CD4-positive, alpha-beta T cell (primary cell): Measurements from ENCODE around the gene SNED1. TPM values are rescaled to one million over a fixed set of nuclear protein-coding genes. Genes with fewer than 3 reads are reported as not detected.

ENCODE experiments used
- ATAC-seq: fragments of 200-7000 bp; cut with Tn5 transposase; one replicate; pipeline ENCODE4 v1.10.0; 2022; ENCODE audit warnings: mild to moderate bottlenecking; ENCODE audit not compliant: poor library complexity
- CTCF ChIA-PET: fragments of 350-600 bp; sonication (Branson Sonifier 250); formaldehyde crosslinking; loops from one replicate; lab custom pipeline; 2021; ENCODE audit warnings: antibody characterized with exemption, inconsistent platforms; lab: Charles Lee
- POLR2A ChIA-PET: fragments of 350-600 bp; sonication (Branson Sonifier 250); formaldehyde crosslinking; loops from one replicate; lab custom pipeline; 2021; ENCODE audit warnings: antibody characterized with exemption, inconsistent platforms; lab: Charles Lee
- DNase-seq, 14 experiments: peaks; one replicate each; pipeline ENCODE4 v3.0.0-alpha.2; 2013 to 2020; ENCODE audit warnings: mixed read lengths in 2 of 14
- H3K27ac ChIP-seq, 2 donors: one replicate each; pipeline versions ENCODE4 v1.5.1 to v1.7.0; 2013; ENCODE audit warnings: low read length in 2 of 2, low read depth in 1 of 2, mild to moderate bottlenecking in 1 of 2
- H3K27me3 ChIP-seq, 2 experiments: 1 replicate in 1 of 2; 2 replicates in 1 of 2; pipeline versions ENCODE4 v1.6.1 to v1.7.0; 2013; ENCODE audit warnings: low read length in 2 of 2, control low read depth in 1 of 2, mild to moderate bottlenecking in 1 of 2, moderate library complexity in 1 of 2; ENCODE audit not compliant: insufficient read depth in 2 of 2, control insufficient read depth in 1 of 2
- H3K36me3 ChIP-seq: one replicate; pipeline ENCODE4 v1.6.1; 2013; ENCODE audit warnings: low read length, control low read depth; ENCODE audit not compliant: insufficient read depth
- H3K4me1 ChIP-seq: one replicate; pipeline ENCODE4 v1.6.1; 2013; ENCODE audit warnings: low read length, control low read depth; ENCODE audit not compliant: insufficient read depth
- H3K4me3 ChIP-seq: one replicate; pipeline ENCODE4 v1.5.1; 2013; ENCODE audit warnings: mild to moderate bottlenecking, low read length, moderate library complexity
- H3K9me3 ChIP-seq, 2 experiments: 1 replicate in 1 of 2; 2 replicates in 1 of 2; pipeline versions ENCODE4 v1.6.1 to v1.7.0; 2013; ENCODE audit warnings: low read length in 2 of 2, mild to moderate bottlenecking in 2 of 2, control low read depth in 1 of 2, moderate library complexity in 1 of 2; ENCODE audit not compliant: control insufficient read depth in 1 of 2, insufficient read depth in 1 of 2
- H3K27ac Mint-ChIP-seq: one replicate; pipeline ENCODE4 v1.8.0; 2020; ENCODE audit warnings: mixed read lengths
- H3K27me3 Mint-ChIP-seq: one replicate; pipeline ENCODE4 v1.8.0; 2021; ENCODE audit warnings: mixed read lengths
- H3K36me3 Mint-ChIP-seq: one replicate; pipeline ENCODE4 v1.8.0; 2021; ENCODE audit warnings: low read depth, mixed read lengths
- H3K4me1 Mint-ChIP-seq: one replicate; pipeline ENCODE4 v1.8.0; 2021; ENCODE audit warnings: low read depth, mixed read lengths
- H3K4me3 Mint-ChIP-seq: one replicate; pipeline ENCODE4 v1.8.0; 2020; ENCODE audit warnings: mild to moderate bottlenecking, mixed read lengths
- H3K9me3 Mint-ChIP-seq: one replicate; pipeline ENCODE4 v1.8.0; 2020; ENCODE audit warnings: mixed read lengths
- CTCF ChIP-seq: fragments of 200-600 bp; IDR thresholded peaks from one replicate; pipeline ENCODE4 v1.8.0; 2022; ENCODE audit warnings: antibody characterized with exemption, mild to moderate bottlenecking
- intact Hi-C, 2 experiments: fragments of 100-400 bp; cut with DNase I in 1 of 2; cut with micrococcal nuclease in 1 of 2; formaldehyde crosslinking; loops; one replicate each; pipeline versions ENCODE4 v1.15.1 to v1.9.0; 2023 to 2025; cut with DNase I, micrococcal nuclease
- total RNA-seq, 174 experiments: library from RNA in 2 of 174; stranded (reverse) in 2 of 174; gene quantifications; one replicate each; pipeline ENCODE4 v1.2.3 and lab custom pipeline; 2021 to 2026

The SNED1 gene
- total RNA-seq, 2 experiments from 2014 or later = 42.0 to 42.7 TPM

DNA sequence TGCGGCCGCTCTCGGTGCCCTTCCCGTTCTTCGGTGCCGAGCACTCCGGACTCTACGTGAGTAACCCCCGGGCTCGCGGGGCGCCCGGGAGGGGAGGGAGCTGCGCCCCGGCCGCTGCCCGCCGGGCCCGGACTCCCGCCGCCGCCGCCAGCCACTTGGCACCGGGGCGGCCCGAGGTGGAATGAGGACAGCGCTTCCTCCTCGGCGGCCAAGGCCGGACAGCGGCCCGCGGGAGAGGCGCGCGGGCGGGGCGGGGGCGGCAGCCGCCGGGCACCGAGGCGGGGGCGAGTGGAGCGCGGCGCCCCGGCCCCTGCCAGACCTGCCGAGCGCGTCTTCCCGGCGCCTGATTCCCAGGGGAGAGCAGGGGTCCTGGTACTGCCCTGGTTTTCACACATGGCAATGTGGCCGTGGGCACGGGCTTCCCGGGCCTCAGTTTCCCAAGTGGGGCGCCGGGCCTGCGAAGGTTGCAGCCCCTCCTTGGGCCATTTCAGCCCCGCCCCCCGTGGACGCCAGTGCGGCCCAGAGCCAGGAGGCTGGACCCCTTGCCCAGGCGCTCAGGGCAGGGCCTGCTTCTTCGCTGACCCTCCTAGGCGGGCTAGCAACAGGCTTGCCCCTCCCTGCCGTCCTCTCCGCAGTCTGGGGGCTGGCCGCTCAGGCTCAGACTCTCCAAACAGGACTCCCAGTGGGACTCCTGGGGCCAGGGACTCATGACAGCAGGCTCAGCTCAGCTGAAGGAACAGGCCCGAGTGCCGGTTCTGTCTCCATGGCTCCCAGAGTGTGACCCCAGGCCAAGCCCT is 775 bp downstream of the SNED1 start:
- POLR2A ChIA-PET = no interaction called here
- Mint-ChIP-seq H3K27ac (peak overlapping the region; percentile 66), H3K9me3 (peaks cover 5% of the 10 kb centered on the region), H3K4me3 (peak overlapping the region; percentile 80), H3K4me1 (peaks cover 18% of the 10 kb centered on the region), H3K36me3 (peaks cover 18% of the 10 kb centered on the region), H3K27me3 (peaks cover 34% of the 10 kb centered on the region)
- ATAC-seq = no peak
- no peak overlapping the region for H3K27ac ChIP-seq
- CTCF ChIA-PET = no interaction called here
- no peaks in the 10 kb centered on the region for H3K36me3 ChIP-seq
- H3K9me3 ChIP-seq = peaks cover 7 to 24% of the 10 kb centered on the region in 2 experiments
- H3K4me3 ChIP-seq = peak overlapping the region; percentile 47
- peaks cover 0 to 24% of the 10 kb centered on the region in 2 experiments for H3K27me3 ChIP-seq
- no peak for TF ChIP-seq CTCF
- H3K4me1 ChIP-seq = peaks cover 9% of the 10 kb centered on the region
- peak in 1 of 14 experiments; percentile 8 for DNase-seq
- intact Hi-C loops = loop anchor here in 1 of 2 experiments (10.0 kb wide), 1 partner anchor 46 kb away; no protein-coding TSS in a partner anchor

DNA sequence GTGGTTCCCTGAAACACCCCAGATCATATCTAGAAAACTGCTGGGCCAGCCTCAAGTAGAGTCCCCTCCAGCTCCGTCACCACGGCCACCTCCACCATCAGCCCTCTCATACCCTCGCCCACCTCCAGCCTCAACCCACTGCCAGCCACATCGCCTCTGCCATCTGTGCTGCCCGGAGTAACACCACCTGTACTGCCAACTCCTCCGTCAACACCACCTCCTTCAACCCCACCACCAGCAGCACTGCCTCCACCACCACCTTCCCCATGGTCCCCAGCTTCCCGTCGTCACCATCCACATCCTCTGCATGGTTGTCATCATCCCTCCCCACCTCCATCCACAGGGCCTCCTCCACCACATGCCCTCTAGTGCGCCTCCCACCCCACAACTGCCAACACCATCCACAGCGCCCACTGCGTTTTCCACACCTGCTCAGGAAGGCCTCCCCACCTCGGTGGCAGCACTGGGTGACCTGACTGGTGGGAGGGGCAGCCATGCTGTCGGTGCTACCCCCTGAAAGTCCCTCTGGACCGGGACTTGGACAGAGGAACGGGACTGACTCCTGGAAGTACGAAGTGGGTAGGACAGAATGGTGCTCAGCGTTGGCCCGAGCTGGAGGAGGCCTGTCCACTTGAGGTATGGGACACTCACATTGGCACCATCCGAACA is 1.6 kb downstream of the SNED1 start:
- Histone ChIP-seq H3K27ac (no peak overlapping the region), H3K4me3 (peak overlapping the region; percentile 47), H3K4me1 (peaks cover 9% of the 10 kb centered on the region), H3K27me3 (peaks cover 0 to 24% of the 10 kb centered on the region in 2 experiments), H3K36me3 (no peaks in the 10 kb centered on the region), H3K9me3 (peaks cover 14 to 29% of the 10 kb centered on the region in 2 experiments)
- POLR2A ChIA-PET = no interaction called here
- H3K27me3 Mint-ChIP-seq = peaks cover 30% of the 10 kb centered on the region
- peaks cover 5% of the 10 kb centered on the region for H3K9me3 Mint-ChIP-seq
- no peak for ATAC-seq
- peak overlapping the region; percentile 80 for H3K4me3 Mint-ChIP-seq
- peak overlapping the region; percentile 66 for H3K27ac Mint-ChIP-seq
- no peak for TF ChIP-seq CTCF
- DNase-seq = peak in 2 of 14 experiments; percentile 5 to 29
- CTCF ChIA-PET = no interaction called here
- intact Hi-C loops = loop anchor here in 1 of 2 experiments (10.0 kb wide), 1 partner anchor 45 kb away; no protein-coding TSS in a partner anchor
- H3K36me3 Mint-ChIP-seq = peaks cover 18% of the 10 kb centered on the region
- peaks cover 18% of the 10 kb centered on the region for H3K4me1 Mint-ChIP-seq

DNA sequence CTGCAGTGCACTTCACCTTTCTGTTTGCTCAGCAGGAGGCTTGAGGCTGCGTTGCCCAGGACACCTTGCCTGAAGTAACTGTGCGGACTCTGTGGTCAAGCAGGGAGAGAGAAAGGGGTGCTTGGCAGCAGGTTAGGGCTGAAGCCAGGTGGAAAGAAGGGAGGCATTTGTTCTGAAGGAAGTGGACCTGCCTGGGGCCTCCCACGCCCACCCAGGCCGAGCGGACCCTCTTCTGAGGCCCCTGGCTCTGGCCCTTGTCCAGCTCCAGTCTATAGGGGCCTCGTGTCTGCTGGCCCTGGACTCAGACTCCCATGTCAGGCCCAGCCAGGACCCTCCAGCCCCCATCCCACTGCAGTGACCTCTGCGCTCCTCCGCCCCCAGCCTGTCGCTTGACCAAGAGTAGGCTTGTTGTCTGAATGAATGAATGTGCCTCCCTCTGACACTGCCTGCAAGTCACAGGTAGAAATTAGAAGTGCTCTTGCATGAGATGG is 2.5 kb downstream of the SNED1 start:
- H3K36me3 ChIP-seq = no peaks in the 10 kb centered on the region
- peaks cover 18% of the 10 kb centered on the region for H3K4me1 Mint-ChIP-seq
- no peak overlapping the region for H3K27ac ChIP-seq
- intact Hi-C loops = no loop called here
- peaks cover 9% of the 10 kb centered on the region for H3K4me1 ChIP-seq
- H3K27me3 Mint-ChIP-seq = peaks cover 29% of the 10 kb centered on the region
- ChIA-PET POLR2A (no interaction called here), CTCF (interaction anchor here (0.7 kb wide), 1 partner anchor 201 kb away, joined by 3 read pairs; no protein-coding TSS in a partner anchor)
- peaks cover 21 to 30% of the 10 kb centered on the region in 2 experiments for H3K9me3 ChIP-seq
- DNase-seq (no peak), ATAC-seq (no peak)
- H3K27me3 ChIP-seq = peaks cover 0 to 24% of the 10 kb centered on the region in 2 experiments
- peaks cover 10% of the 10 kb centered on the region for H3K9me3 Mint-ChIP-seq
- H3K4me3 Mint-ChIP-seq = peak overlapping the region; percentile 80
- H3K36me3 Mint-ChIP-seq = peaks cover 26% of the 10 kb centered on the region
- no peak for TF ChIP-seq CTCF
- peak overlapping the region; percentile 66 for H3K27ac Mint-ChIP-seq
- H3K4me3 ChIP-seq = no peak overlapping the region
